Neural cell (in vitro differentiated cells): ENCODE measurements around the gene ZFR2. TPM values are rescaled to one million over a fixed set of nuclear protein-coding genes. Genes with fewer than 3 reads are reported as not detected.

Source experiments
- H2AFZ ChIP-seq: fragments of 200-600, 300-800 bp; sonication (generic), shearing (Covaris generic); 2 replicates; pipeline ENCODE4 v1.6.0; 2014; ENCODE audit warnings: low read depth, mild to moderate bottlenecking, antibody characterized with exemption, low read length, moderate library complexity
- H3F3A ChIP-seq: fragments of 200-600 bp; shearing (Covaris generic); 2 replicates; pipeline ENCODE4 v1.6.1; 2016; ENCODE audit warnings: mild to moderate bottlenecking, moderate library complexity, mixed read lengths, antibody characterized with exemption, low read length; ENCODE audit not compliant: insufficient read depth, poor library complexity, severe bottlenecking
- H3K27ac ChIP-seq: fragments of 200-600, 300-800 bp; sonication (generic), shearing (Covaris generic); 2 replicates; pipeline ENCODE4 v1.5.1; 2014; ENCODE audit warnings: mild to moderate bottlenecking, low read length, moderate library complexity
- H3K27me3 ChIP-seq: fragments of 300-800, 200-600 bp; sonication (generic), shearing (Covaris generic); 2 replicates; pipeline ENCODE4 v1.6.0; 2014; ENCODE audit warnings: mild to moderate bottlenecking, low read depth, low read length, moderate library complexity; ENCODE audit not compliant: insufficient read depth
- H3K36me3 ChIP-seq: fragments of 300-800, 200-600 bp; sonication (generic), shearing (Covaris generic); 2 replicates; pipeline ENCODE4 v1.5.1; 2014; ENCODE audit warnings: mild to moderate bottlenecking, antibody characterized with exemption, low read length, moderate library complexity; ENCODE audit not compliant: insufficient read depth
- H3K4me2 ChIP-seq: fragments of 300-800, 200-600 bp; sonication (generic), shearing (Covaris generic); 2 replicates; pipeline ENCODE4 v1.6.0; 2014; ENCODE audit warnings: mild to moderate bottlenecking, low read length
- H3K4me3 ChIP-seq: fragments of 300-800, 200-600 bp; sonication (generic), shearing (Covaris generic); 2 replicates; pipeline ENCODE4 v1.5.1; 2014; ENCODE audit warnings: mild to moderate bottlenecking, low read length, moderate library complexity
- H3K79me2 ChIP-seq: fragments of 200-600 bp; shearing (Covaris generic); replicated peaks from 2 replicates; pipeline ENCODE4 v1.6.0; 2014; ENCODE audit warnings: mild to moderate bottlenecking, low read length, moderate library complexity; ENCODE audit not compliant: insufficient read depth
- H3K9ac ChIP-seq: fragments of 300-800, 200-600 bp; sonication (generic), shearing (Covaris generic); 2 replicates; pipeline ENCODE4 v1.6.1; 2016; ENCODE audit warnings: mild to moderate bottlenecking, low read length, mixed read lengths
- H3K9me2 ChIP-seq: fragments of 200-600 bp; shearing (Covaris generic); 2 replicates; pipeline ENCODE4 v1.6.1; 2016; ENCODE audit warnings: mild to moderate bottlenecking, low read length, mixed read lengths; ENCODE audit not compliant: insufficient read depth
- H3K9me3 ChIP-seq: fragments of 200-600, 300-800 bp; sonication (generic), shearing (Covaris generic); 2 replicates; pipeline ENCODE4 v1.6.1; 2016; ENCODE audit warnings: mild to moderate bottlenecking, mixed run types, low read length, moderate library complexity, mixed read lengths
- H4K20me1 ChIP-seq: fragments of 200-600 bp; shearing (Covaris generic); 2 replicates; pipeline ENCODE4 v1.6.1; 2016; ENCODE audit warnings: mild to moderate bottlenecking, mixed run types; ENCODE audit not compliant: insufficient read depth
- CTCF ChIP-seq: fragments of 450-650 bp; IDR thresholded peaks from 2 replicates; pipeline ENCODE4 v1.5.1; 2014; ENCODE audit warnings: antibody characterized with exemption, mild to moderate bottlenecking, moderate library complexity; ENCODE audit not compliant: poor library complexity, severe bottlenecking
- EP300 ChIP-seq: fragments of 450-650 bp; conservative IDR thresholded peaks from 2 replicates; pipeline ENCODE4 v1.6.1; 2014; ENCODE audit warnings: antibody characterized with exemption, mild to moderate bottlenecking, moderate library complexity; ENCODE audit not compliant: poor library complexity, severe bottlenecking
- EZH2 ChIP-seq: fragments of 200-600, 300-800 bp; shearing (Covaris generic), sonication (generic); IDR thresholded peaks from 2 replicates; pipeline ENCODE4 v1.6.1; 2014; ENCODE audit warnings: antibody characterized with exemption, low read length, borderline replicate concordance, mild to moderate bottlenecking; ENCODE audit not compliant: insufficient read depth, poor library complexity, severe bottlenecking
- MXI1 ChIP-seq: fragments of 450-650 bp; conservative IDR thresholded peaks from 2 replicates; pipeline ENCODE4 v1.6.1; 2014; ENCODE audit warnings: antibody characterized with exemption, mild to moderate bottlenecking; ENCODE audit not compliant: poor library complexity, severe bottlenecking
- POLR2AphosphoS5 ChIP-seq: IDR thresholded peaks from 2 replicates; pipeline ENCODE4 v1.6.1; 2012
- RAD21 ChIP-seq: fragments of 450-650 bp; conservative IDR thresholded peaks from 2 replicates; pipeline ENCODE4 v1.6.1; 2014; ENCODE audit warnings: antibody characterized with exemption, mild to moderate bottlenecking, moderate library complexity
- SMC3 ChIP-seq: fragments of 450-650 bp; conservative IDR thresholded peaks from 2 replicates; pipeline ENCODE4 v1.6.1; 2014; ENCODE audit warnings: antibody characterized with exemption, mild to moderate bottlenecking, moderate library complexity; ENCODE audit not compliant: poor library complexity
- TAF1 ChIP-seq: IDR thresholded peaks from 2 replicates; pipeline ENCODE4 v1.6.1; 2012; ENCODE audit warnings: low read depth
- polyA plus RNA-seq: library from polyadenylated mRNA; depleted of rRNA; stranded (reverse); fragments of >200 nt; gene quantifications from 2 replicates; pipeline ENCODE4 v1.2.3, GENCODE V29; 2014
- TF ChIP-seq, protein P1 (sequence below): IDR thresholded peaks from 2 replicates; pipeline ENCODE4 v1.6.1; 2012; ENCODE audit warnings: borderline replicate concordance

ZFR2 gene
- polyA plus RNA-seq, 1 donor from 2014 or later = 9.0 TPM

GRCh38 chr19:3833578-3834348 is 35.1 kb downstream of the ZFR2 start:
- Histone ChIP-seq H2AFZ (no peak overlapping the region), H3K36me3 (no peaks in the 10 kb centered on the region)

GRCh38 chr19:3832001-3832400 is 36.8 kb downstream of the ZFR2 start:
- Histone ChIP-seq H2AFZ (no peak overlapping the region), H3K79me2 (no peaks in the 10 kb centered on the region), H3K27ac (no peak overlapping the region), H3K4me3 (no peak overlapping the region), H3K36me3 (no peaks in the 10 kb centered on the region), H3K9me3 (no peaks in the 10 kb centered on the region), H4K20me1 (no peaks in the 10 kb centered on the region), H3K9me2 (no peaks in the 10 kb centered on the region), H3F3A (no peaks in the 10 kb centered on the region), H3K4me2 (no peak overlapping the region), H3K27me3 (no peaks in the 10 kb centered on the region), H3K9ac (no peak overlapping the region)
- no peak for TF ChIP-seq SMC3
- no peak for TF ChIP-seq CTCF
- TF ChIP-seq RAD21 = no peak
- TF ChIP-seq, protein P1, sequence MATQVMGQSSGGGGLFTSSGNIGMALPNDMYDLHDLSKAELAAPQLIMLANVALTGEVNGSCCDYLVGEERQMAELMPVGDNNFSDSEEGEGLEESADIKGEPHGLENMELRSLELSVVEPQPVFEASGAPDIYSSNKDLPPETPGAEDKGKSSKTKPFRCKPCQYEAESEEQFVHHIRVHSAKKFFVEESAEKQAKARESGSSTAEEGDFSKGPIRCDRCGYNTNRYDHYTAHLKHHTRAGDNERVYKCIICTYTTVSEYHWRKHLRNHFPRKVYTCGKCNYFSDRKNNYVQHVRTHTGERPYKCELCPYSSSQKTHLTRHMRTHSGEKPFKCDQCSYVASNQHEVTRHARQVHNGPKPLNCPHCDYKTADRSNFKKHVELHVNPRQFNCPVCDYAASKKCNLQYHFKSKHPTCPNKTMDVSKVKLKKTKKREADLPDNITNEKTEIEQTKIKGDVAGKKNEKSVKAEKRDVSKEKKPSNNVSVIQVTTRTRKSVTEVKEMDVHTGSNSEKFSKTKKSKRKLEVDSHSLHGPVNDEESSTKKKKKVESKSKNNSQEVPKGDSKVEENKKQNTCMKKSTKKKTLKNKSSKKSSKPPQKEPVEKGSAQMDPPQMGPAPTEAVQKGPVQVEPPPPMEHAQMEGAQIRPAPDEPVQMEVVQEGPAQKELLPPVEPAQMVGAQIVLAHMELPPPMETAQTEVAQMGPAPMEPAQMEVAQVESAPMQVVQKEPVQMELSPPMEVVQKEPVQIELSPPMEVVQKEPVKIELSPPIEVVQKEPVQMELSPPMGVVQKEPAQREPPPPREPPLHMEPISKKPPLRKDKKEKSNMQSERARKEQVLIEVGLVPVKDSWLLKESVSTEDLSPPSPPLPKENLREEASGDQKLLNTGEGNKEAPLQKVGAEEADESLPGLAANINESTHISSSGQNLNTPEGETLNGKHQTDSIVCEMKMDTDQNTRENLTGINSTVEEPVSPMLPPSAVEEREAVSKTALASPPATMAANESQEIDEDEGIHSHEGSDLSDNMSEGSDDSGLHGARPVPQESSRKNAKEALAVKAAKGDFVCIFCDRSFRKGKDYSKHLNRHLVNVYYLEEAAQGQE = no peak
- no peak for TF ChIP-seq MXI1
- no peak for TF ChIP-seq POLR2AphosphoS5
- TF ChIP-seq TAF1 = no peak
- TF ChIP-seq EP300 = no peak
- no peak for TF ChIP-seq EZH2

More at GRCh38 chr19:3833578-3834348, 35.1 kb downstream of the ZFR2 start:
- H3K4me3 ChIP-seq = no peak overlapping the region
- no peaks in the 10 kb centered on the region for H3K27me3 ChIP-seq
- H4K20me1 ChIP-seq = no peaks in the 10 kb centered on the region
- no peak for TF ChIP-seq CTCF
- no peak for TF ChIP-seq MXI1
- H3K9ac ChIP-seq = no peak overlapping the region
- no peak overlapping the region for H3K4me2 ChIP-seq
- H3K79me2 ChIP-seq = no peaks in the 10 kb centered on the region
- no peak overlapping the region for H3K27ac ChIP-seq
- no peaks in the 10 kb centered on the region for H3K9me3 ChIP-seq
- H3K9me2 ChIP-seq = no peaks in the 10 kb centered on the region
- H3F3A ChIP-seq = no peaks in the 10 kb centered on the region
